Pancreas (tissue), 10 donors: ENCODE results near the gene TRERF1. TPM values are rescaled to one million over a fixed set of nuclear protein-coding genes. Genes with fewer than 3 reads are reported as not detected.

ENCODE experiments used
- ATAC-seq, 4 donors: fragments of 200-7000 bp; cut with Tn5 transposase; one replicate each; pipeline versions ENCODE4 v1.8.0 to v1.9.1; 2020; ENCODE audit warnings: mild to moderate bottlenecking in 4 of 4, moderate library complexity in 4 of 4
- DNase-seq, 6 donors: peaks; one replicate each; pipeline ENCODE4 v3.0.0-alpha.2; 2020
- FAIRE-seq: peaks from 2 replicates; lab custom pipeline; 2012; peaks lifted over from hg19 to GRCh38; lab: Jason Lieb, UNC
- H3K27ac ChIP-seq, 4 donors: fragments of 200-600 bp; sonication (generic); 1 replicate in 3 of 4; 2 replicates in 1 of 4; pipeline versions ENCODE4 v1.5.0 to v1.8.0; 2020
- H3K27me3 ChIP-seq, 4 donors: fragments of 200-600 bp; one replicate each; pipeline ENCODE4 v1.8.0; 2021
- H3K36me3 ChIP-seq, 3 donors: fragments of 200-600 bp; sonication (generic) in 1 of 3; one replicate each; pipeline versions ENCODE4 v1.5.0 to v1.8.0; 2020 to 2021
- H3K4me1 ChIP-seq, 3 donors: fragments of 200-600 bp; one replicate each; pipeline ENCODE4 v1.8.0; 2021
- H3K4me3 ChIP-seq, 4 donors: fragments of 200-600 bp; sonication (generic) in 2 of 4; one replicate each; pipeline versions ENCODE4 v1.5.0 to v1.8.0; 2020 to 2021
- H3K9me3 ChIP-seq, 4 donors: fragments of 200-600 bp; one replicate each; pipeline ENCODE4 v1.8.0; 2021
- WGBS, 2 donors: extraction: QIAGEN DNeasy Blood & Tissue Kit; methylation state at CpG; one replicate each; pipeline ENCODE4 v1.1.7; 2013; 5-methylcytosine and 5-hydroxymethylcytosine counted together
- intact Hi-C, 3 donors: fragments of 100-400 bp; cut with DNase I; formaldehyde crosslinking; loops; one replicate each; pipeline versions ENCODE4 v1.11.1 to v1.14.2; 2022
- polyA plus RNA-seq, 2 donors: library from polyadenylated mRNA; stranded (reverse); fragments of 200-250 nt; gene quantifications; one replicate each; pipeline ENCODE4 v1.2.3, GENCODE V29; 2013
- total RNA-seq, 6 donors: library from RNA; stranded (reverse); fragmentation: NEBNext Ultra II Directional in 4 of 6; extraction: Animal tissue kit (Norgen Biotek cat#: 25700) in 4 of 6; gene quantifications; one replicate each; pipeline versions ENCODE4 v1.2.1 to v1.2.4, GENCODE V29; 2021 to 2023
- TF ChIP-seq, protein P1 (sequence below), 4 donors: fragments of 200-600 bp; sonication (generic) in 3 of 4; IDR thresholded peaks; one replicate each; pipeline versions ENCODE4 v1.5.0 to v1.8.0; 2021; ENCODE audit warnings: antibody characterized with exemption in 4 of 4
- donor health status: healthy with polysubstance abuse.
- donor health status: DM: no; HTN: no; CAD: no; lungs with moderate emphysema.
- donor health status: DM: no; HTN: no; CAD: no.
- donor health status: control.
- donor health status: control.
- donor health status: Bipolar disorder and iron deficiency.
- donor health status: DM: yes; HTN: yes; CAD: no.
- donor health status: DM: no; HTN: no; CAD: no.
- donor health status: DM: no; HTN: no; CAD: no.
- donor health status: DM: yes; HTN: yes; CAD: no.

Gene TRERF1
- total and polyA plus RNA-seq, 8 donors, result 0.94 to 2.5 (median 1.5) TPM

DNA sequence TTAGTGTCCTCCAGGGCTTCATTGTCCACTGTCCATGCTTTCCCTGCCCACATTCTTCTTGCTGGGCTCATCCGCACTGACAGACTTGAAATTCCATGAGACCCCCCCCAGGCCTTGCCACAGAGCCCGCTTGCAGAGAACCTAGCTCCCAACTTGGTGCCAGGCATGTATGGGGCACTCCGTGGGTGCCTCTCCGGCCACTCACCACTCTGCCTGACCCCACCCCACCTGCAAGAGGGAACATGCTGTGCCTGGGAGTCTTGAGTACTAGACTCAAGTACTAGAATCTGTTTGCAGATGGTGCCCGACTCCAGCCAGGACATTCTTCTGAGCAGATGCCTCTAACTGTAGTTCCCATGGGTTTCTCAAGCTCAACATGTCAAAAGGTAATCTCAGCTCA, 47.9 kb downstream of the TRERF1 start:
- FAIRE-seq (no peak), DNase-seq (no peak), ATAC-seq (no peak)
- no peak overlapping the region for H3K4me3 ChIP-seq
- intact Hi-C loops, result no loop called here
- no peaks in the 10 kb centered on the region for H3K4me1 ChIP-seq
- 92 to 95% methylated on average over 5 of the region's 5 CpGs for WGBS, 2 donors
- H3K9me3 ChIP-seq, result no peaks in the 10 kb centered on the region
- H3K36me3 ChIP-seq, result no peaks in the 10 kb centered on the region
- H3K27ac ChIP-seq, result no peak overlapping the region
- TF ChIP-seq, protein P1, sequence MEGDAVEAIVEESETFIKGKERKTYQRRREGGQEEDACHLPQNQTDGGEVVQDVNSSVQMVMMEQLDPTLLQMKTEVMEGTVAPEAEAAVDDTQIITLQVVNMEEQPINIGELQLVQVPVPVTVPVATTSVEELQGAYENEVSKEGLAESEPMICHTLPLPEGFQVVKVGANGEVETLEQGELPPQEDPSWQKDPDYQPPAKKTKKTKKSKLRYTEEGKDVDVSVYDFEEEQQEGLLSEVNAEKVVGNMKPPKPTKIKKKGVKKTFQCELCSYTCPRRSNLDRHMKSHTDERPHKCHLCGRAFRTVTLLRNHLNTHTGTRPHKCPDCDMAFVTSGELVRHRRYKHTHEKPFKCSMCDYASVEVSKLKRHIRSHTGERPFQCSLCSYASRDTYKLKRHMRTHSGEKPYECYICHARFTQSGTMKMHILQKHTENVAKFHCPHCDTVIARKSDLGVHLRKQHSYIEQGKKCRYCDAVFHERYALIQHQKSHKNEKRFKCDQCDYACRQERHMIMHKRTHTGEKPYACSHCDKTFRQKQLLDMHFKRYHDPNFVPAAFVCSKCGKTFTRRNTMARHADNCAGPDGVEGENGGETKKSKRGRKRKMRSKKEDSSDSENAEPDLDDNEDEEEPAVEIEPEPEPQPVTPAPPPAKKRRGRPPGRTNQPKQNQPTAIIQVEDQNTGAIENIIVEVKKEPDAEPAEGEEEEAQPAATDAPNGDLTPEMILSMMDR (IDR thresholded peaks at IDR 0.05), result no peak
- no peaks in the 10 kb centered on the region for H3K27me3 ChIP-seq

DNA sequence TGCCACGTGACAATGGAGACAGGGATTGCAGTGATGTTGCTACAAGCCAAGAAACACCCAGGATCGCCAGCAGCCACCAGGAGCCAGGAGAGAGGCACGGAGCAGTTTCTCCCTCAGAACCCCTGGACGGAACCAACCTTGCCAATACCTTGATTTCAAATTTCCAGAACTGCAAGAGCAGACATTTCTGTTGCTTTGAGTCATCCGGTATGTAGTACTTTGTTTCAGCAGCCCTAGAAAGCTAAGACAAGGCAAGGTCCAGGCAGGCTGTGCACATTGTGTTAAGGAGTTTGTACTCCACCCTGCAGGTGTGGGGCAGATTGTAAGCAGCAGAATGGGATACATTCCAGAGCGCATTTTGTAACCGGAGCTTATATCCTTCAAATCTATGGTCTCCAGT, 48.3 kb downstream of the TRERF1 start:
- H3K4me3 ChIP-seq, result no peak overlapping the region
- no peak overlapping the region for H3K27ac ChIP-seq
- H3K4me1 ChIP-seq, result no peaks in the 10 kb centered on the region
- intact Hi-C loops, result no loop called here
- TF ChIP-seq, protein P1 (IDR thresholded peaks at IDR 0.05), result no peak
- H3K36me3 ChIP-seq, result no peaks in the 10 kb centered on the region
- no peak for ATAC-seq
- DNase-seq, result no peak
- 86 to 88% methylated on average over 7 of the region's 7 CpGs for WGBS, 2 donors
- no peaks in the 10 kb centered on the region for H3K27me3 ChIP-seq
- no peaks in the 10 kb centered on the region for H3K9me3 ChIP-seq
- no peak for FAIRE-seq

DNA sequence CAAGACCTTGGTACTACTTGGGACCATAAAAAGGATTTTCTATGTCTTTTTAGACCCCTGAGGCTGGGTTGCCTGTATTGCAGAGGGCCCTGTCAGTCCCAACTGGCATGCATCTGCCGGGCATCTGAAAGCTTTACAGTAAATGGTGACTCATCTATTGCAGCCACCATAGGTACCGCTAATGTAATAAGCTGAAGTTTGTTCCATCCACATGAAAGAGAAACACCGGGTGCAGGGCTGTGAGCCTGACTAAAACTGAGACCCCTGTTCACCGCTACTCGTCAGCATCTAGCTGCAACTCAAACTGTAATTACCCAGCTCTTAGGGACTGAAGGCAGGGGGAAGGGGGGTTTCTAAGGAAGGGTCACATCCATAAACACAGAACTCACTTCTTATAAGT, 49.5 kb downstream of the TRERF1 start:
- FAIRE-seq (no peak), ATAC-seq (no peak), DNase-seq (no peak)
- Histone ChIP-seq H3K4me3 (no peak overlapping the region), H3K27ac (no peak overlapping the region), H3K9me3 (no peaks in the 10 kb centered on the region), H3K27me3 (no peaks in the 10 kb centered on the region), H3K36me3 (no peaks in the 10 kb centered on the region), H3K4me1 (no peaks in the 10 kb centered on the region)
- TF ChIP-seq, protein P1 (IDR thresholded peaks at IDR 0.05), result no peak
- intact Hi-C loops, result no loop called here
- WGBS, 2 donors, result 82 to 89% methylated on average over 5 of the region's 5 CpGs

DNA sequence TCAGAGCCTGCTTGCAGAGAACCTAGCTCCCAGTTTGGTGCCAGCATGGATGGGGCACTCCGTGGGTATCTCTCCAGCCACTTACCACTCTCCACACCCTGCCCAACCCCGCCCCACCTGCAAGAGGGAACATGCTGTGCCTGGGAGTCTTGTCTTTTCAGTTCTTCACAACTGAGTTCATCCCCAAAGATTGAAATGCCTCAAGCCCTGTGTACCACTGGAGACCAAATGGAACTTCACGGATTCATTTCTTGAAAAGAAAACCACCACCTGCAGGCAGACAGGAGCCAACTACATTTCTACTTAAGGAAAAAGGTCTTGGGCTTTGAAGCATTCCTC, 50.1 kb downstream of the TRERF1 start:
- Histone ChIP-seq H3K27ac (no peak overlapping the region), H3K9me3 (no peaks in the 10 kb centered on the region), H3K4me3 (no peak overlapping the region), H3K36me3 (no peaks in the 10 kb centered on the region), H3K4me1 (no peaks in the 10 kb centered on the region), H3K27me3 (no peaks in the 10 kb centered on the region)
- ATAC-seq (no peak), DNase-seq (no peak), FAIRE-seq (no peak)
- WGBS, 2 donors, result 88 to 91% methylated on average over 3 of the region's 3 CpGs
- intact Hi-C loops, result no loop called here
- TF ChIP-seq, protein P1 (IDR thresholded peaks at IDR 0.05), result no peak

DNA sequence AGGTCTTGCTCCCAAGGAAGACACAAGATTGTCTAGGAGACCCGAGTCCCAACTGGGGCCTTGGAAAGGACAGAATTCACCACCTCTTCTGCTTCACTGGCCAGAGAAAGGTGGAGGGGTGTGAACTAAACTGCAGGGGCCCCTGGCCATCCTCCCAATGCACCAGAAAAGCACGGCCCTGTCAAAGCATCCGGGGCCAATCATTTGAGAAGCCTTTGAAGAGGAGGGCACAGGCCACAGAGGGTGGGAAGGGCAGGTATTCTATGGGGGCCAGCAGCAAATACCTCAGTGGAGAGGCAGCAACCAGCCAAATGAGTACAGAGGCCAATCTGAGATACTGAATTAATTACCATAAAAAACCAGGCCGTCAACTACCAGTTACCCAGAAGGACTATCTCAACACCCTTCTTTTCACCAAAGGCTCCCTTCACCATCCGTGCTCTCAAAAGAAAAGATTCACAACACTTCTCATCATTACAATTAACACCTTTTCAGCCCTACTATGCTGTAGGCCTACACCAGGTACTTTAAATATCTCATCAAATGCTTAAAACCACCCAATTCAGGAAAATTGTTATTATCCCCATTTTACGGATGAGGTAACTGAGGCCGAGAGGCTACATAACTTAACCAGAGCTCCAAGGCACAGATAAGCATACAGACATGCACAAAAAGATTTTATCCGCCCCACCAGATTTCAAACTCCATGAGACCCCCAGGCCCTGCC, 50.7 kb downstream of the TRERF1 start:
- FAIRE-seq (no peak), ATAC-seq (no peak), DNase-seq (no peak)
- no peaks in the 10 kb centered on the region for H3K4me1 ChIP-seq
- intact Hi-C loops, result no loop called here
- H3K27ac ChIP-seq, result no peak overlapping the region
- H3K9me3 ChIP-seq, result no peaks in the 10 kb centered on the region
- no peak overlapping the region for H3K4me3 ChIP-seq
- H3K27me3 ChIP-seq, result no peaks in the 10 kb centered on the region
- 83 to 90% methylated on average over 8 of the region's 8 CpGs for WGBS, 2 donors
- TF ChIP-seq, protein P1 (IDR thresholded peaks at IDR 0.05), result no peak
- H3K36me3 ChIP-seq, result no peaks in the 10 kb centered on the region
